HPDE6-E6E7 (cell line): Measurements from ENCODE around the gene TCF3.

Experiments used
- DNase-seq: peaks from one replicate; pipeline ENCODE4 v3.0.0; 2011; ENCODE audit warnings: missing footprints; ENCODE audit errors: extremely low spot score

Gene TCF3

GRCh38 chr19:1631557-1632100, 20.8 kb downstream of the TCF3 start:
- DNase-seq = no peak

- no peak for DNase-seq
These were observed 21.6 kb downstream of the TCF3 start for GRCh38 chr19:1630811-1631210.

DNA sequence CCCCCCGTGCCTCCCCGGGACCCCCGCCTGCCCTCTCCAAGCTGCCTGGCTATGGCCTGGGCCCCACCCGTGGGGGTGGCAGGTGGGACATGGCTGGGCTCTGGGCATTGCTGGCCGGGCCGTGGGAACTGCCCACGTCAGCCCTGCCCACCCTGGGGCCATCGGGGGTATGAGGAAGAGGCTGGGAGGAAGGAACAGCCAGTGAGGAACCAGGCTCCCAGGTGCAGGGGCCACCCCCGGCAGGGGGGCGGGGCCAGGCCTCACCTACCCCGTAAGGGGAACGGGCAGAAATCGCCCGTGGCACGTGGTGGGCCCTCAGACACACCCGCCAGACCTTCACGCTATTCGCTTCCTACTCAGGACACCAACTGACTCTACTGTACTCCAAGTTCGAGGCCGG, 22.4 kb downstream of the TCF3 start:
- DNase-seq = no peak

- no peak for DNase-seq
These were observed 23.1 kb downstream of the TCF3 start for GRCh38 chr19:1629256-1629808.

GRCh38 chr19:1627194-1627593, 25.2 kb downstream of the TCF3 start:
- DNase-seq = no peak

DNA sequence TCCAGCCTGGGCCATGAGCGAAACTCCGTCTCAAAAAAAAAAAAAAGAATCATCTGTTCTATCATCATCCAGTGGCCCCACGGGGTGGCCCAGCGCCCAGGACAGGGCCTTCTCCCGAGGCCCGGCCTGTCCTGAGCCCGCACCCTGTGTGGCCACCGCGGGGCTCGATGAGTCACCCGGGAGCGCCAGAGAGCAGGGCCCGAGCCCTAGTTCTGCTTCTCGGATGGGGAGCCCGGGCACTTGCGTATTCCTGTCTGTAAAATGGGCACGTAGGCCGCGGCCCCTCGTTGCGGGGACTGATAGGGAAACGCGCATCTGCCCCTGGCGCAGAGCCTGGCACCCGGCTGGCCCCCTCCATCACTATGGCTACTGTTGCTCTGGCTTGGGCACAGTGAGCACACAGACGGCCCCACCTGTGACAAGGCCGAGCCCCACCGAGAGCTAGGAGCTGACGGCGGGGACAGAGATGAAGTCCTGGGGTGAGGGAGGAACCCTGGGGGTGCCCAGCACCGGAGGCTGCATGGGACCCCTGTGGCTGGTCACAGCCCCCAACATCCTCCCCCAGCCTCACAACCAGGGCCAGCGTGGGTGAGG, 25.9 kb downstream of the TCF3 start:
- no peak for DNase-seq

DNA sequence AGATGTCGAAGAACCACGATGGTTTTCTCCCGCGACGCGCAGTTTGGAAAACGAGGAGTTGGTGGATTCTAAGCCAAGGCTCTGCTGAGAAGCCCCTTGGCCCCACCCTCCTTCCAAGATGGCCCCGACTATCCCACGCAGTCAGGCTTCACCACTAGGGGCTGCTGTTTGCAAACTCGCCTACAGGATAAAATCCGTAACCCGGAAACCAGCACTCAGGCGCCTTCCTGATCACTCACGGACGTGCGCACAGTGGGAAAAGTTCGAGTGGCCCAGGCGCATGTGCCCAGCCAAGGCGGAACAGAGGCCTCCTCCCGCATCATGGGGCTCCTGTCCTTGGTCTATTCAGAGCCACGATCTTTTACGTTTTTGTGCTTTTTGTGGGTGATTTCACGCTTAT, 28.0 kb downstream of the TCF3 start:
- DNase-seq = no peak

GRCh38 chr19:1622541-1622940, 29.9 kb downstream of the TCF3 start:
- DNase-seq = no peak

GRCh38 chr19:1622007-1622406, 30.4 kb downstream of the TCF3 start:
- no peak for DNase-seq

GRCh38 chr19:1621574-1621973, 30.8 kb downstream of the TCF3 start:
- DNase-seq = no peak

GRCh38 chr19:1621021-1621420, 31.4 kb downstream of the TCF3 start:
- no peak for DNase-seq

- DNase-seq = no peak
These were observed 31.9 kb downstream of the TCF3 start for GRCh38 chr19:1620502-1620901.

DNA sequence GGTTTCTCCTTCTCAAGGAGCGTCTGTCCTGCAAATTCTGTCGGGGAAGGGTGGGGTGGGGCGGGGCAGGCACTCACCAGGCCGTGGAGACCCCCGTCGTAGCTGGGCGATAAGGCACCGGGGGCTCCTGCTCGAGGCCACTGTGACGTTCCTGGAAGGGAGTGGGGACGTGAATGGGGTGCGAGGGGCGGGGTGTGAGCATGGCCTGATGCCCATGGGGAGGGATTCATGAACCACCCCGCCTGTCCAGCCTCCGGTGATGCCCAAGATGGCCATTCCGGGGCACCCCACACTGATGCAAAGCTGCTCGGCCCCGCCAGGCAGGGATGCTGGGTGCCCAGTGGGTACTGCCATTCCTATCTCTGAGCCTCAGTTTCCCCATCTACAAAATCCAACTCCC, 32.7 kb downstream of the TCF3 start:
- DNase-seq = no peak

DNA sequence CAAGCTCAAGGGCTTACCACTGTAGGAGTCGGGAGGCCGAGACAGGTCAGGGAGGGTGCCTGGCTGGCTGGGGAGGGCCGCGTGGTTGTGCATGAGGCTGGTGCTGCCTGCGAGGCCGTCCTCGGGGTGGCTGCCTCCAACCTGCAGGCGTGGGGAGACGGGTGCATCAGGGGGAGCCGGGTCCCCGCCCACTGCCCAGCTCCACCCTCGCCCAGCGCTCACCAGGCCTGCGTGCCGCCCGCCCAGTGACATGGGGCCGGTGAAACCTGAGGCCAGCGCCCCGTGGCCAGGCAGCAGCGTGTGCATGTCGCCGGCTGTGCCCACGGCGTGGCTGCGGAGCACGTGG, 33.3 kb downstream of the TCF3 start:
- DNase-seq = no peak

GRCh38 chr19:1618157-1619093, 34.0 kb downstream of the TCF3 start:
- peak; percentile 46 for DNase-seq

DNA sequence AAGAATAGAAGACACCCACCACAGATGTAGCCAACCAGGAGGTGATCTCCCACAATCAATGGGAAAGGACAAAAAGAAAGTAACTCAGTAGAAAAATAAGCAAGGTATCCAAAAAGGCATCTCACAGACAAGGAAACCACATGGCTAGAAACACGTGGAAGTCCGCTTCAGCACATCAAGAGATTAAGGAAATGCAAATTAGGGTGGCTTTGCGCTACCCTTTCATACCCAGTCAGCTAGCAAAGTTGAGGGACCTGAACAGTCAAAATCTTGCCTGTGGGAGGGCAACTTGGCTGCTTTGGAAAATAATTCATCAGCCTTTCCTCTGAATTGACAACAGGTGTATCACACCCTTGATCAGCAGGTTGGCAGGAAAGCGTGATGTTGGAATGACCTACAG, 35.5 kb downstream of the TCF3 start:
- DNase-seq = no peak

- DNase-seq = no peak
These were observed 36.0 kb downstream of the TCF3 start for GRCh38 chr19:1616396-1616795.

DNA sequence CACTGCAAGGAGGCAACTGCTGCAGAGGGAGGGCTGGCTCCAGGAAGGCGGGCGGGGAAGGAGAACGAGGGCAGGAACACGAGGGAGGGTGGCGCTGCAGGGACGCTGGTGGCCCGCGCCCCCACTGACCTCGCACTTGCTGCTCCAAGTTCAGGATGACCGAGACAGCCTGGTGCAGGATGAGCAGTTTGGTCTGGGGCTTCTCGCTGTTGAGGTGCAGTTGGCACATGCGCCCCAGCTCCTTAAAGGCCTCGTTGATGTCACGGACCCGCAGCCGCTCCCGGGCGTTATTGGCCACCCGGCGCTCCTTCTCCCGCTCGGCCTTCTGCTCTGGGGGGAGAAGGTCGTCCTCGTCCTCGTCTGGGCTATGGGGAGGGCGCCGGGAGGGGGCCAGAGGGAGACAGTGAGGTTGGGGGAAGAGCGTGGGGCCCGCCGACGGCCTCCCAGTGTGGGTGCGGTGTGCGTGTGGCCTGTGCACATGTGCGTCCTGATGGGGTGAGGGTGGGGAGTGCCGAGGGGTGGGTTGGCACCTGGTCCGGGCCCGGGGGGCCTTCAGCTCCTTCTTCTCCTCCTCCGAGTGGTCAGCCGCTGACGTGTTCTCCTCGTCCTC, 37.2 kb downstream of the TCF3 start:
- DNase-seq = no peak

GRCh38 chr19:1613808-1614570, 38.4 kb downstream of the TCF3 start:
- no peak for DNase-seq

GRCh38 chr19:1613146-1613545, 39.3 kb downstream of the TCF3 start:
- no peak for DNase-seq
